ENCODE results near the gene CD207.

DNA sequence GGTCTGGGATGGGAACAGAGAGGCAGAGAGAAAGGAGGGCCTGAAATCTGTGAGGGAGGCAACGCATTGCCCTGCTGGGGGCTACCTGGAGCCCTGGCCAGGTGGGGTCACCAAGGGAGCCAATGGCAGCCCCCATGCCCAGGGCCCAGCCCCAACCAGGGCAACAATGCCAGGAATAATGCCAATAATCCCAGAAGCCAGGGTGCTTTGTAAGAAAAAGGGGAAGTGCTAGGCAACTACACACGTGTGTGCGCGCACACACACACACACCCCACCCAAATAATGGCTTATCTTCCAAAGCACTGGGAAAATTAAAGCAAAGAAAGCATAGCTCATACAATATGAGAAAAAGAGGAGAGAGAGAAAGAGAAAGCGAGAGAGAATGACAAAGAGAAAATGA lies 8.2 kb downstream of the CD207 start:
- TF ChIP-seq, protein P1, sequence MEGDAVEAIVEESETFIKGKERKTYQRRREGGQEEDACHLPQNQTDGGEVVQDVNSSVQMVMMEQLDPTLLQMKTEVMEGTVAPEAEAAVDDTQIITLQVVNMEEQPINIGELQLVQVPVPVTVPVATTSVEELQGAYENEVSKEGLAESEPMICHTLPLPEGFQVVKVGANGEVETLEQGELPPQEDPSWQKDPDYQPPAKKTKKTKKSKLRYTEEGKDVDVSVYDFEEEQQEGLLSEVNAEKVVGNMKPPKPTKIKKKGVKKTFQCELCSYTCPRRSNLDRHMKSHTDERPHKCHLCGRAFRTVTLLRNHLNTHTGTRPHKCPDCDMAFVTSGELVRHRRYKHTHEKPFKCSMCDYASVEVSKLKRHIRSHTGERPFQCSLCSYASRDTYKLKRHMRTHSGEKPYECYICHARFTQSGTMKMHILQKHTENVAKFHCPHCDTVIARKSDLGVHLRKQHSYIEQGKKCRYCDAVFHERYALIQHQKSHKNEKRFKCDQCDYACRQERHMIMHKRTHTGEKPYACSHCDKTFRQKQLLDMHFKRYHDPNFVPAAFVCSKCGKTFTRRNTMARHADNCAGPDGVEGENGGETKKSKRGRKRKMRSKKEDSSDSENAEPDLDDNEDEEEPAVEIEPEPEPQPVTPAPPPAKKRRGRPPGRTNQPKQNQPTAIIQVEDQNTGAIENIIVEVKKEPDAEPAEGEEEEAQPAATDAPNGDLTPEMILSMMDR (IDR thresholded peaks at IDR 0.05), result no peak
- TF ChIP-seq POLR2A (IDR thresholded peaks at IDR 0.05), result no peak

Measured in tibial nerve (tissue), 3 donors.